Activated CD4-positive, alpha-beta T cell treated with anti-CD3 and anti-CD28 coated beads for 36 hours (primary cell): ENCODE measurements around the gene HNRNPA3. TPM values are rescaled to one million over a fixed set of nuclear protein-coding genes. Genes with fewer than 3 reads are reported as not detected.
"Not testable (repeated sequence)": the region's sequence is repeated elsewhere in the genome, so short reads cannot be mapped to it uniquely, and the experiment has no call there.

Experiments
- ATAC-seq: fragments of 200-7000 bp; cut with Tn5 transposase; one replicate; pipeline ENCODE4 v1.10.0; 2021; ENCODE audit warnings: mild to moderate bottlenecking, moderate library complexity
- CTCF ChIA-PET: fragments of 350-600 bp; sonication (Branson Sonifier 250); formaldehyde crosslinking; loops from one replicate; lab custom pipeline; 2021; ENCODE audit warnings: antibody characterized with exemption; lab: Charles Lee
- POLR2A ChIA-PET: fragments of 350-600 bp; sonication (Branson Sonifier 250); formaldehyde crosslinking; loops from one replicate; lab custom pipeline; 2021; ENCODE audit warnings: antibody characterized with exemption, inconsistent platforms; lab: Charles Lee
- DNase-seq: peaks from one replicate; pipeline ENCODE4 v3.0.0-alpha.2; 2020
- H3K27ac Mint-ChIP-seq: one replicate; pipeline ENCODE4 v1.8.0; 2021; ENCODE audit warnings: mixed read lengths
- H3K27me3 Mint-ChIP-seq: one replicate; pipeline ENCODE4 v1.8.0; 2021; ENCODE audit warnings: mixed read lengths
- H3K36me3 Mint-ChIP-seq: one replicate; pipeline ENCODE4 v1.8.0; 2021; ENCODE audit warnings: low read depth, mixed read lengths
- H3K4me1 Mint-ChIP-seq: one replicate; pipeline ENCODE4 v1.8.0; 2021; ENCODE audit warnings: mixed read lengths
- H3K4me3 Mint-ChIP-seq: one replicate; pipeline ENCODE4 v1.8.0; 2021; ENCODE audit warnings: mild to moderate bottlenecking, moderate library complexity, mixed read lengths
- H3K9me3 Mint-ChIP-seq: one replicate; pipeline ENCODE4 v1.8.0; 2021; ENCODE audit warnings: low read depth, mixed read lengths
- intact Hi-C, 2 experiments: fragments of 100-400 bp; cut with DNase I in 1 of 2; cut with micrococcal nuclease in 1 of 2; formaldehyde crosslinking; loops; one replicate each; pipeline versions ENCODE4 v1.14.2 to v1.15.1; 2022 to 2024; cut with DNase I, micrococcal nuclease
- total RNA-seq, 2 experiments: library from RNA; stranded (reverse); gene quantifications; one replicate each; pipeline ENCODE4 v1.2.3, GENCODE V29; 2021

The HNRNPA3 gene
- total RNA-seq, 2 experiments from 2014 or later: 200 to 290 TPM

DNA sequence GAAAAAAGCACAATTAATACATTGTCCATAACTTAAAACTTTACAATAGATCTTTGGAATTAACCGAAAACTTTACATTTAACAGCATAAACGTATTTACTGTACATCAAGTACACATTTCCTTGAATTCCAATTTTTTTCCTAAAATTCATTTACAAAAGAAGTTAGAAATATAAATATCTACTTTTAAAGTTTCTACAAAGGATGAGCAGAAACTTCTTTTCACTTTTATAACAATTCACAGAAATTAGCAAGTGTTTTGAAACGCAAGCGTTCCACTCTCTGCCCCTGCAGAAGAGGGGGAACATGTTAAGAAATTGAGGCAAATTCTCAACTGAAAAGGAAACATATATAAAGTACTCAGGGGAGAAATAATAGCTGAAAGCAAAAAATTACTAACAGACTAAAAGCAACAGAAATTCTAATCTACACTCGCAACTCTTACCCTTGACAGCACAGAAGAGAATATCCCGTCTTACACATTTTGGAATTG lies 50.4 kb downstream of the HNRNPA3 start:
- peaks cover 4% of the 10 kb centered on the region for H3K9me3 Mint-ChIP-seq
- peak overlapping the region; percentile 98 for H3K27ac Mint-ChIP-seq
- ChIA-PET CTCF (interaction anchor here (0.5 to 4.4 kb wide), 20 partner anchors 8 to 153 kb away, joined by 3 to 47 read pairs (median 7); partner anchors contain the start of gene HNRNPA3), POLR2A (interaction anchor here (0.8 to 3.5 kb wide), 17 partner anchors 8 to 191 kb away, joined by 3 to 53 read pairs (median 6); partner anchors contain the start of genes AGPS and HNRNPA3)
- peaks cover 42% of the 10 kb centered on the region for H3K36me3 Mint-ChIP-seq
- H3K4me3 Mint-ChIP-seq: peak overlapping the region; percentile 91
- no peak for ATAC-seq
- peaks cover 58% of the 10 kb centered on the region for H3K4me1 Mint-ChIP-seq
- DNase-seq: no peak
- no peaks in the 10 kb centered on the region for H3K27me3 Mint-ChIP-seq
- intact Hi-C loops: loop anchor here (1.0 to 10.0 kb wide), 11 partner anchors 11 to 290 kb away; partner anchors contain the start of gene AGPS (in 1 of the 2)

DNA sequence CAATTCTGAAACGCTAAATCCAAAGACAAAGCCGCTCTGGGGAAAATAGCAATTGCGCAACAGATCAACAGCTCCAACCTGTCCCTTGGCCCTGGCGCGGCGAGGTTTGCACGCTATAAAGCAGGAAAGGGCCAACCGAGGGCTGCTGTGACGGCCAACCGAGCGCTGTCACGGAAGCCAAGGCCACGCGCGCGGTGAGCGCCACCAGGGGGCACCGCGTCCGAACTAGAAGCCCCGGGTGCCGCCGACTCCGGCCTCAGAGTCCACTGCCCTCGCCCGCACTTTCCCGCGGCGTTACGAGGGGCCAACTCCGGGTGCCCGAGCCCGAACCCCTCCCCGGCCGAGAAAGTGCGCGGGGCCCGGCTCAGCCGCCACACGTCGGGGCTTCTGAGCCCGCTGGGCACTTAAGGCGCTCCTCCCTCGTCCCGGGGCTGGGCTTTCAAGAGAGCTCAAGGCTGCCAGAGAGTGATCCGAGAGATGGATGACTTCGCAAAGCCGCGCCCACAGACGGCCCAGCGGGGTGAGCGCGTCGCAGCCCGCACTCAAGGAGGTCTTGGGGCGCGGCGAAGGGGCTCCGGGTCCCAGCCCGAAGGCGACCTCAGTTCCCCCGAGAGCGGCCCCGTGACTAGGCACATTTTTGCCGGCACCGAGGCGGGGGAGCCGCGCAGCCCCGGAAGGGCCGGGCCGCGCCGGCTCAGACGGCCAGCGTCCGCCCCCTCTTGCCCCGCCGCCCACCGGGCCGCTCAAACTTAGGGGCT lies 51.0 kb downstream of the HNRNPA3 start:
- peak overlapping the region; percentile 91 for H3K4me3 Mint-ChIP-seq
- H3K27ac Mint-ChIP-seq: peak overlapping the region; percentile 98
- CTCF ChIA-PET: interaction anchor here (0.5 to 4.4 kb wide), 23 partner anchors 9 to 152 kb away, joined by 3 to 47 read pairs (median 6); partner anchors contain the start of gene HNRNPA3

DNA sequence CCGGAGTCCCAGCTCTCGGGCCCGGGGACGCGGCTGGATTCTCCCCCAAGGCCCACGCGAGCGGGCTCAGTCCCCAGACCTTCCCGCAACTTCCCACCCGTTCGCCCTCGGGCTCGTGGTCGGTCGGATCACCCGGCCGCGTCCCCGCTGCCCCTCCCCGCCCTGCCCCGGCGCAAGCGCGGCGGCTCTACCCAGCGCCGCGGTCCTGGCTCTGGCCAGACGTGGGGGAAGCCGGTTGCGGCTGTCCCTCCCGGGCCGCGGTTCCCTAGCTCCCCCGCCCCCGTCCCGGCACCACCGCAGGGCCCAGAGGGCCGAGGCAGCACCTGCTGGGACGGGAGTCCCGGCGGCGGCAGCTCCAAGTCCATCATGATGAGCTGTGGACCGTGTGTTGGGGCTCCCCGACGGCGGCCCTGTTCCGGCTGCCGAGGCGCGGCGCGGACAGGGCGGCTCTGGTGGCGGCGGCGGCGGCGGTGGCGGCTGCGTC lies 51.7 kb downstream of the HNRNPA3 start:
- Mint-ChIP-seq H3K27ac (no peak overlapping the region), H3K36me3 (peaks cover 30% of the 10 kb centered on the region), H3K9me3 (no peaks in the 10 kb centered on the region), H3K27me3 (no peaks in the 10 kb centered on the region), H3K4me1 (peaks cover 46% of the 10 kb centered on the region), H3K4me3 (peak overlapping the region; percentile 91)
- DNase-seq (no peak), ATAC-seq (no peak)
- POLR2A ChIA-PET: interaction anchor here (0.6 to 3.5 kb wide), 23 partner anchors 9 to 1818 kb away, joined by 3 to 53 read pairs (median 5); partner anchors contain the start of genes AGPS and HNRNPA3
- CTCF ChIA-PET: interaction anchor here (0.6 to 4.4 kb wide), 30 partner anchors 8 to 152 kb away, joined by 3 to 47 read pairs (median 6); partner anchors contain the start of gene HNRNPA3
- intact Hi-C loops: loop anchor here (1.0 to 10.0 kb wide), 5 partner anchors 27 to 354 kb away; partner anchors contain the start of genes AGPS (in 2 of the 2) and HNRNPA3 (in 1 of the 2)

More for the DNA sequence above, 51.0 kb downstream of the HNRNPA3 start:
- Mint-ChIP-seq H3K9me3 (no peaks in the 10 kb centered on the region), H3K27me3 (no peaks in the 10 kb centered on the region), H3K36me3 (peaks cover 36% of the 10 kb centered on the region), H3K4me1 (peaks cover 53% of the 10 kb centered on the region)
- peak; percentile 69 for ATAC-seq
- POLR2A ChIA-PET: interaction anchor here (0.8 to 3.5 kb wide), 20 partner anchors 9 to 192 kb away, joined by 3 to 53 read pairs (median 6); partner anchors contain the start of genes AGPS and HNRNPA3
- intact Hi-C loops: loop anchor here (1.0 to 10.0 kb wide), 15 partner anchors 11 to 355 kb away; partner anchors contain the start of genes AGPS (in 2 of the 2) and HNRNPA3 (in 1 of the 2)
- peak; percentile 96 for DNase-seq

DNA sequence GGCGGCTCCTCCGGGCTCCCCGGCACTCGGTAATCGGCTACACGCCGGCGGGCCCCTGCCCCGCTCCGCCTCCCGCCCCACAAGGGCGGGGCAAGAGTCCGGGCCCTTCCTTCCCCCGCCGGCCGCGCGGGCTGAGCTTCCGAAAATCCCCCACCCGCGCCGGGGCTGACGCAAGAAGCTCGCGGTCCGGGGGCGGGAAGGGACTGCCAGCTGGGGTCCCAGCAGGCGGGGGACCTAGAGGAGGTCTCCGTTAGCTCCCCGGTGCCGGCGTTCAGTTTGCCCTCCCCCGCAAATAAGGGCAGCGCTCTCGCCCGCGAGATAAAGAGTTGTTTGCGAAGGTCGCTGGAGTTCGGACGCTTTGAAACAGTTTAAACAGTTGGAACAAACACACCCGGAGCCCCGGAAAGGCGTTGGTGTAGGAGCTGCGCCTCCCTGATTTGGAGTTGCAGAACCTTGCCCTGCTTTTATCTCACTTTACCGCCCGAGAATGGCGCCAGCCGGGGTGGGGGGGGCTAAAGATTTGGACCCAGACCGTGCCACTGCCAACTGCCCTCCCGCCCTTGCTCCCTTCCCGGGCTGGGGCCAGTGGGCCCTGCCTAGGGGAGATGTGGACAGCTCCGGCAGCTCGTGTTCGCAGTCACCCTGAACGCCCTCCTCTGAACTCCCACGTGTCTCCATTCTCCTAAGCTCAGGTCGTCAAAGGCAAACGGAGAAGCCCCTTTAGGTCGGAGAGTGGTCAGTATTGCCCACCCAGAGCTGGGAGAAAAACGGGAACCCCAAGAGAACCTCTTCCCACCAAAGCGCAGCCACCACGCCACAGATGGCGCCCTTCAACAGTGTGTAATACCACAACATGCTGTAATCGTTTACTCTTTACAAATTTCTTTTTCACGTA lies 52.3 kb downstream of the HNRNPA3 start, which contains the start of gene NFE2L2:
Gene NFE2L2, minus strand, starts transcription at position 35 of the 895 bp plus-strand sequence. CDS start 151 bp downstream, outside the sequence.
- intact Hi-C loops: loop anchor here (1.0 to 10.0 kb wide), 6 partner anchors 25 to 353 kb away; partner anchors contain the start of genes AGPS (in 2 of the 2) and HNRNPA3 (in 1 of the 2)
- peak within 1 kb of the TSS; percentile 99 for H3K27ac Mint-ChIP-seq
- H3K9me3 Mint-ChIP-seq: no peaks in the 10 kb centered on the region
- H3K36me3 Mint-ChIP-seq: peaks cover 27% of the 10 kb centered on the region
- DNase-seq (peak; percentile 97), ATAC-seq (peak; percentile 76)
- peaks cover 48% of the 10 kb centered on the region for H3K4me1 Mint-ChIP-seq
- peak within 1 kb of the TSS; percentile 91 for H3K4me3 Mint-ChIP-seq
- no peaks in the 10 kb centered on the region for H3K27me3 Mint-ChIP-seq
- ChIA-PET CTCF (interaction anchor here (0.6 to 4.4 kb wide), 28 partner anchors 8 to 1258 kb away, joined by 3 to 47 read pairs (median 4); partner anchors contain the start of gene HNRNPA3), POLR2A (interaction anchor here (0.6 to 3.5 kb wide), 18 partner anchors 10 to 1817 kb away, joined by 3 to 53 read pairs (median 4); partner anchors contain the start of genes AGPS and HNRNPA3)

DNA sequence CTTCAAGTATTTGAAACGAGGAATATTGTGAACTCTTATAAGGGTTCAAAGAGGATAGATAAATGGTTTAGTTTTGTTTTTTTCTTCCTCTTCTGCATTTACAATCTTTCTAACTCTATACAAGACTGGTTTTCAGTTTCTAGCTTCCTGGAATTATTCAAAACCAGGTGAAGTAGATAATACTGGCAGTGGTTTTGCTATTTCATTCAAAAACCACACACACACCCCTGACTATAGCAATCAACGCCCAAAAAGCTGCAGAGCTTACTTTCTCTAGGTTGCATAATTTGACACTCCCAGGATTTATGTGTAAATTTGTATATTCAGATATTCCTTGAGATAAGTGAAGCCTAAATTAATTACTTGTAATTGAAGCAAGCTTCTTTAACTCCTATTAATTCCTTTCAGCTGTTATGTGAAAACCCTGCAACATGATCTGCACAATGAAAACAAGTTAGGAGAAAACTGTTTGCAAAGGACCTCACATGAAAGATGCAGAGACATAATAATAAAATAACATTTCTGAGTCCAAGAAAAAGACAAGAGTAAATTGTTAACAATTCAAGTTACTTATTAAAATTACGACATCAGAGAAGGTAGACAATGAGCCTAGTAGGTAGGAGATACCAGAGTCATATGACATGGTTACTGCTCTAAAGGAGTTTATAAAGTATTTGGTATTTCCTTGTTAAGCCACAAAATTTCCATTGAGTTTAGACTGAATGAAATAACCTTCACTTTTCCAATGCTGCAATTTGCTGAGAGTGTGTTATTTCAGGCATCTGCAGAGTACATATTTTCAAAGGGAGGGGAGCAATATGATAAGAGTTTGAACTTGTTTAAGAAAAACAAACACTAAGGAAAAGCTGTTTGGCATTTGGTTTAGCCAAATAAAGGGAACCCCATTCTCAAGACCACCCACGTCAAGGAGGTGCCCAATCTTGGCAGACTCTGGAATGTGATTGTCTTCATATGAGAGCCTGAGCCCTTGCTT lies 53.5 kb downstream of the HNRNPA3 start:
- DNase-seq: no peak
- intact Hi-C loops: loop anchor here (1.0 to 10.0 kb wide), 4 partner anchors 24 to 129 kb away; partner anchors contain the start of gene AGPS (in 2 of the 2)
- ChIA-PET CTCF (interaction anchor here (1.1 to 4.4 kb wide), 12 partner anchors 11 to 101 kb away, joined by 3 to 47 read pairs (median 6); partner anchors contain the start of gene HNRNPA3), POLR2A (interaction anchor here (1.1 to 3.5 kb wide), 4 partner anchors 41 to 101 kb away, joined by 4 to 53 read pairs (median 14); partner anchors contain the start of gene HNRNPA3)
- Mint-ChIP-seq H3K9me3 (no peaks in the 10 kb centered on the region), H3K36me3 (peaks cover 19% of the 10 kb centered on the region), H3K27ac (peak overlapping the region; percentile 99), H3K4me3 (peak overlapping the region; percentile 91), H3K27me3 (no peaks in the 10 kb centered on the region), H3K4me1 (peaks cover 39% of the 10 kb centered on the region)
- no peak for ATAC-seq

DNA sequence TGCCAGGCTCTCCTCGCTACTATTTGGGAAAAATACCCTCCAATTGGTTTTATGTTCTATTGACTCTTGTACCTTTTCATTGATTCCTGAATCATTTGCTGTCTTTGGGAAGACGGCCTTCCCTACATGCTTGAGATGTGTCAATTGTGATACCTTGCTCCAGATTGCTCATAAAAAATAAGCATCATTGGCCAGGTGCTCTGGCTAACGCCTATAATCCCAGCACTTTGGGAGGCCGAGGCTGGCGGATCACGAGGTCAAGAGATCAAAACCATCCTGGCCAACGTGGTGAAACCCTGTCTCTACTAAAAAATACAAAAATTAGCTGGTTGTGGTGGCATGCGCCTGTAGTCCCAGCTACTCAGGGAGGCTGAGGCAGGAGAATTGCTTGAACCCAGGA lies 54.4 kb downstream of the HNRNPA3 start:
- POLR2A ChIA-PET, H3K4me3 Mint-ChIP-seq, H3K9me3 Mint-ChIP-seq, ATAC-seq, H3K27ac Mint-ChIP-seq, H3K27me3 Mint-ChIP-seq, DNase-seq: not testable (repeated sequence)
- intact Hi-C loops: loop anchor here in 1 of 2 experiments (10.0 kb wide), 1 partner anchor 128 kb away; the partner anchor contains the start of gene AGPS
- Mint-ChIP-seq H3K36me3 (peaks cover 12% of the 10 kb centered on the region), H3K4me1 (peaks cover 30% of the 10 kb centered on the region)
- CTCF ChIA-PET: interaction anchor here (1.1 to 4.1 kb wide), 7 partner anchors 12 to 102 kb away, joined by 3 to 23 read pairs (median 5); no protein-coding TSS in a partner anchor

DNA sequence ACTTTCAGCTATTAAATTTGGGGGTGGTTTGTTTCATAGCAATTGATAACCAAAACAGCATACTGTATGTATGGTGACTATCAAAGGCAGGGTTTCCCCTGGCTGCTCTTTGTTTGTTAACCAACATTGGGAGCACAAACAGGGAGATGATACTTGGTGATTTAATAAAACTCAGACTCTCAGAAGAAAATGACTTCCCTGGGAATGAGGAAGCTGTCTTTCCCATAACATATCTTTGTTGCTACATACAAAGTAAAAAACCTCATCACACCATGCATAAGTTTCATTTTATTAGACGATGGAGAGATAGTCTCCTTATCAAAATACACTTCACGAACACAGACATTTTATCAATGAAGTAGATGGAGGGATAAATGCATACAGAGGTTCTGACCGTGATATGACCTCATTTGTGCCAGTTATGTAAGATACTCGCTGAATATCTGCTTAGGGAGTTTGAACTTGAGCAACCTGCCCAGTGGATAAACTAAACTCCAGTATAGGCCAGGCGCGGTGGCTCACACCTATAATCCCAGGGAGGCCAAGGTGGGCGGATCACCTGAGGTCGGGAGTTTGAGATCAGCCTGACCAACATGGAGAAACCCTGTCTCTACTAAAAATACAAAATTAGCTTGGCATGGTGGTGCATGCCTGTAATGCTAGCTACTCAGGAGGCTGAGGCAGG lies 55.7 kb downstream of the HNRNPA3 start:
- Mint-ChIP-seq H3K27ac (no peak overlapping the region), H3K9me3 (no peaks in the 10 kb centered on the region), H3K27me3 (no peaks in the 10 kb centered on the region), H3K36me3 (peaks cover under 1% of the 10 kb centered on the region), H3K4me3 (no peak overlapping the region), H3K4me1 (peaks cover 34% of the 10 kb centered on the region)
- CTCF ChIA-PET: interaction anchor here (0.7 to 2.1 kb wide), 3 partner anchors 13 to 148 kb away, joined by 3 to 6 read pairs (median 3); no protein-coding TSS in a partner anchor
- ATAC-seq (no peak), DNase-seq (no peak)
- intact Hi-C loops: loop anchor here in 1 of 2 experiments (10.0 kb wide), 1 partner anchor 126 kb away; the partner anchor contains the start of gene AGPS
- POLR2A ChIA-PET: interaction anchor here (1.0 kb wide), 1 partner anchor 56 kb away, joined by 3 read pairs; the partner anchor contains the start of gene HNRNPA3

DNA sequence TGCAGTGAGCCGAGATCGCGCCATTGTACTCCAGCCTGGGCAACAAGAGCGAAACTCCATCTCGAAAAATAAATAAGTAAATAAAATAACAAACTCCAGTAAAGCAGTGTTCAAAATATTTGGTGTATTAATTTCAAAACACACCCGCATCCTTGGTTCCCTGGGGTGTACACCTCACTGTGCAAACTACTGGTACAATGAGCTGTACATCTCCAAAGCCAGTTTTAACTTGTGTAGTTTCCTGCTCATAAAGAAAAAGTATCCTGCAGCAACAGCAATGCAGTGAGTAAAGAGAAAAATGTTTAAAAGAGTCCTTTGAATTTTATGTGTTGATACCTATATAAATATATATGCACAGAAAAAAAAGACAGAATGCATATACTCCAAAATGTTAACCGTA lies 56.3 kb downstream of the HNRNPA3 start:
- H3K27ac Mint-ChIP-seq: no peak overlapping the region
- DNase-seq (no peak), ATAC-seq (no peak)
- H3K9me3 Mint-ChIP-seq: no peaks in the 10 kb centered on the region
- H3K36me3 Mint-ChIP-seq: no peaks in the 10 kb centered on the region
- ChIA-PET POLR2A (no interaction called here), CTCF (interaction anchor here (0.7 kb wide), 1 partner anchor 147 kb away, joined by 3 read pairs; no protein-coding TSS in a partner anchor)
- H3K27me3 Mint-ChIP-seq: no peaks in the 10 kb centered on the region
- intact Hi-C loops: loop anchor here in 1 of 2 experiments (10.0 kb wide), 1 partner anchor 126 kb away; the partner anchor contains the start of gene AGPS
- H3K4me3 Mint-ChIP-seq: no peak overlapping the region
- H3K4me1 Mint-ChIP-seq: peaks cover 35% of the 10 kb centered on the region
